ENCODE results near the gene FEM1B.

Gene FEM1B

GRCh38 chr15:68305420-68305871 lies 27.9 kb downstream of the FEM1B start:
- DNase-seq (ENCODE audit: low read depth in 1 of 2, low spot score in 1 of 2): no peak

DNA sequence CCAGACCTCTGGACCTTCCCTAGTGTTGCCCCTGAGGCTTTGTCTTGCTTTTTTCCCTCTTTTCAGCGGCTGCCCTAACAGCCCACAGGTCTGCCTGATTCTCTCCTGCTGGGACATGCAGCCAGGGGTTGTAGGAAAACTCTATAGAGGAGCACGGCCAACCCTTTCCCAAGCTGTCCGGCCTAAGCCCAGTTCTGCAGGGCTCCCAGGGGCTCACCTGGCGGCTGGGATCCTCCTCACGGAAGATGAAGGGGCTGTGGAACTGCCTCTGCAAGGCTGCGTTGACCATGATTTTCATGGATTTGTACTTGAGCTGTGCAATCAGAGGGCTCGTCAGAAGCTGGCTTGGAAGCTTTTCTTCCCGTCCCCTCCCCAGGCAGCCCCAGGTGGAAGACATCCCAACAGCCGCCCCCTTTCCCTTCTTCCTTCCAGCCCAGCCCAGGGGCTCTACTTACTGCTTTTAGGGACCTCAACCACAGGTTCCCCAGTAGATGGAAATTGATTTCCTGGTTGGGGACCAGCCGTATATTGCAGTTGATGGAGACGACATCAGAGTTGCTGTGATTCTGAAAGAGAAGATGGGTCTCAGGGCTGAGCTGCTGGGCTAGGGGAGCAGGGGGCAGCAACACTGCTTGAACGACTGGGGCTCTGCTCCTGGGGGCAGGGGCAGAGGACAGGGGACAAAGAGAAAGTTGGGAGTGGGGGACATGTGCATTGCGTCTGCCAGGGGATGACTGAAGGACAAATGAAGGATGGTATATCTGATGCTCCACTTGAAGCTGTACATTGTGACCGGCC lies 29.8 kb downstream of the FEM1B start:
- no peak for DNase-seq (ENCODE audit: low read depth in 1 of 2, low spot score in 1 of 2)

DNA sequence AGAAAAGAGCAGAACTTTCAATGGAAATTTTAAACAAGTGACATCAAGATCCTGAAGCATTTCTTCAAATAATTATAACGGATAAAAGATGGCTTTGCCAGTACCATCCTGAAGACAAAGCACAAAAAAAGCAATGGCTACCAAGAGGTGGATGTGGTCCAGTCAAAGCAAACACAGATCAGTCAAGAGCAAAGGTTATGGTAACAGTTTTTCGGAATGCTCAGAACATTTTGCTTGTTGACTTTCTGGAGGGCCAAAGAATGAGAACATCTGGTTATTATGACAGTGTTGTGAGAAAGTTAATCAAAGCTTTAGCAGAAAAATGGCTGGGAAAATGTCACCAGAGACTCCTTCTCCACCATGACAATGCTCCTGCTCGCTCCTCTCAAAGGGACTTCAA lies 31.5 kb downstream of the FEM1B start:
- DNase-seq (ENCODE audit: low read depth in 1 of 2, low spot score in 1 of 2): no peak

- no peak for DNase-seq (ENCODE audit: low read depth in 1 of 2, low spot score in 1 of 2)
Observed at GRCh38 chr15:68310178-68310803, 32.7 kb downstream of the FEM1B start.

- no peak for DNase-seq (ENCODE audit: low read depth in 1 of 2, low spot score in 1 of 2)
Observed at GRCh38 chr15:68310804-68311463, 33.4 kb downstream of the FEM1B start.

DNA sequence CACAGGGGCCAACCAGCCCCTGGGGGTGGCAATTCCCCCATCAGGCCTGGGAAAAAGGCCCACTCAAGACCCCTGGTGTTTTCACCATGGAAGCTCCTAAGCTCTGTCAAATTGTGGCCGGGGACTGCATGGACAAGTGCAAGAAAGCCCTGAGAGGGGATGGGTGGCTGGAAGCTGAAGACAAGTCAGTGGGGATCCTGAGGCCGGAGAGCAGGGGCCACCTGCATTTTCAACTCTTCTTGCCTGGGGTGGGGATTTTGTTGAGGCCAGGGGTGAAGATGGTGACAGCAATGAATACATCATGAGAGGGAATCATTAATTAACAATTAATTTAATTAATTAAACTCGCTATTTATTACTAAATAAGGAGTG lies 33.9 kb downstream of the FEM1B start:
- DNase-seq (ENCODE audit: low read depth in 1 of 2, low spot score in 1 of 2): no peak

DNA sequence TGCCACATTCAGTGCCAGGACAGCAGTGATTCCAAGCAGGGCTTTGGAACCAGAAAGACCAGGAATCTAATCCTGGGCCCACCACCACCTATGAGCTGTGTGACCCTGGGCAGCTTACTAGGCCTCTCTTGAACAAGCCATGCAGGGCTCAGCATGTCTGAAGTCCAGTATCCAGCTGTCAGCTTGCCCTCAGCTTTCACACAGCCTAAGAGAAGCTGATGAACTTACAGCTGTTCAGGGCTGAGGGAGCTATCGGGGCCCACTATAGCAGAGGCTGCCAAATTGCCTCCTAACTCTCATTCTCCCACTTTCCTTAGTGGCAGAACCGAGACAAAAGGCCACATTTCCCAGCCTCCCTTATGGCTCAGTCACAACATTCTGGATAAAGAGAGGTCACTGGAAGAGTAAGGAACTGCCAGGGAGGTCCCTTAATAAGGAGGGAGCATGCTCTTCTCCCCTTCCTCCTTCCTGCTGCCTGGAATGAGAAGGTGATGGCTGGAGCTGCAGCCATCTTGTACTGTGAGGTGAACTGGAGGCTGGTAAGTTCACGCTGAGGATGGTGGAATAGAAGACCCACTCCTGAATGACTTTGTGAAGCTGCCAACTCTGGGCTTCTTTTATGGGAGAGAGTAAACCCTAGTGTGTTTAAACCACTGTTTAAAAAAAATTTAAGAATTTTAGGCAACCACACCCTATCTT lies 34.5 kb downstream of the FEM1B start:
- no peak for DNase-seq (ENCODE audit: low read depth in 1 of 2, low spot score in 1 of 2)

- no peak for DNase-seq (ENCODE audit: low read depth in 1 of 2, low spot score in 1 of 2)
Observed at GRCh38 chr15:68312701-68313204, 35.2 kb downstream of the FEM1B start.

- DNase-seq (ENCODE audit: low read depth in 1 of 2, low spot score in 1 of 2): no peak
Observed at GRCh38 chr15:68313501-68314410, 36.2 kb downstream of the FEM1B start.

- no peak for DNase-seq (ENCODE audit: low read depth in 1 of 2, low spot score in 1 of 2)
Observed at GRCh38 chr15:68314563-68314962, 37.0 kb downstream of the FEM1B start.

GRCh38 chr15:68315035-68315434 lies 37.5 kb downstream of the FEM1B start:
- no peak for DNase-seq (ENCODE audit: low read depth in 1 of 2, low spot score in 1 of 2)

DNA sequence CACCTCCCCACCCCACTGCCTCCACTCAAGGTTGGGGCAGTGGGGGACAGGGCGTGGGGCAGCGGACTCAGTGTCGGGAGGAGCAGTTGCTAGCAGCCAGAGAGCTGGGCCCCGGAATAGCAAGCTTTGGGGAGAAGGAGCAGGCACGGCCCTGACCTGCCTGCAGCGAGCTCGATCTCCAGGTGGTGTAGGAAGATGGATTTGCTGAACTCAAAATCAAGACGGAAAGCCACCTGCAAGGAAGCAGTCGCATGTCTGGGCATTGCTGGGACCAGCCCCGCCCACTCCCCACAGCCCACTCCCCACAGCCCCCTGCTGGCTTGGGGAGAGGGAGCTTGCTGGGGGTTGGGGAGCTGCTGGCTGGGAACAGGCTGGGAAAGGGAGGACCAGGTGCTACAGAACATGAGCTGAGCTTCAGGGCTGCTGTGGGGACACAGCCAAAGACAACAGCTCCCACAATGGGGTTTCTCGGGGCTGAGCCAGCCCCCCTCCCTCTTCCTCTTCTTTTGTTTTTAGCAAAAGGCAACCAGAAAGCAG lies 38.0 kb downstream of the FEM1B start:
- DNase-seq (ENCODE audit: low read depth in 1 of 2, low spot score in 1 of 2): no peak

GRCh38 chr15:68316061-68316804 lies 38.7 kb downstream of the FEM1B start:
- no peak for DNase-seq (ENCODE audit: low read depth in 1 of 2, low spot score in 1 of 2)

- DNase-seq (ENCODE audit: low read depth in 1 of 2, low spot score in 1 of 2): no peak
Observed at GRCh38 chr15:68317281-68318007, 39.9 kb downstream of the FEM1B start.

DNA sequence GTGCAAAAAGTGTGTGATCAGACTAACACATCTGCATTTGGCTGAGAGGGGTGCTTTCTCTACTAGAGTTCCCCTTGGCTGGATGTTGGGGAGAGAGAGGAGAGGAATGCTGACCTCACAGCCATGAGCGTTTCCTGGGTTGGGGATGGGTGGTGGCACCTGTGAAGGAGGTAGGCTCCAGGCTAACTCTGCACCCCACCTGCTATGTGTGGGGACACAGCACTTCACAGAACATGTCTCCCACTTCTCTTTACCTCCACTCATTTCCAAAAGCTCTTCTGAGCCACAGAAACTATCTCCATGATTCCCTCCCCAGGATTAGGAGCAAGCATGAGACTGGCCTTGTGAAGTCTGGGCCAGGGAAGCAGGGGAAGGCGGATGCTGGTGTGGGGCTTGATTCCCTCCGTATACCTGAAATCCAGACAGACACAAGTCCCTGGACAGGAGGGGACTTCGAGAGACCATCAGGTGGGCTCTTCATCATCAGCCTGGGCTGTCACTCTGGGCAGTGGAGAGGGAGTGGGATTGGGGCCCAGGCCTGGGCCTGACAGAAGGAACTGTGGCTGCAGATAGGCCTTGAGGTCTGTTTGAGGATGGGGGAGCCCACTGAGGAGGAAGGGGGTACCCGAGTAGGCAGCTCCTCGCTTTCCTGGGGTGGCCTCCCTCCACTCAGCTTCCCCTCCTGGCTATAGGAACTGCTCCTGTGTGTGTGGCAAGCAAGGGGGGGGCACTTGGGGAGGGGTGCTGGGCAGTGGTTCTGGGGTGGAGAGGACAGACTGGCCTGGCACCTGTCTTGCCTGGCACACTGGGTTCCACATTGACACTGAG lies 40.7 kb downstream of the FEM1B start:
- DNase-seq (ENCODE audit: low read depth in 1 of 2, low spot score in 1 of 2): no peak

DNA sequence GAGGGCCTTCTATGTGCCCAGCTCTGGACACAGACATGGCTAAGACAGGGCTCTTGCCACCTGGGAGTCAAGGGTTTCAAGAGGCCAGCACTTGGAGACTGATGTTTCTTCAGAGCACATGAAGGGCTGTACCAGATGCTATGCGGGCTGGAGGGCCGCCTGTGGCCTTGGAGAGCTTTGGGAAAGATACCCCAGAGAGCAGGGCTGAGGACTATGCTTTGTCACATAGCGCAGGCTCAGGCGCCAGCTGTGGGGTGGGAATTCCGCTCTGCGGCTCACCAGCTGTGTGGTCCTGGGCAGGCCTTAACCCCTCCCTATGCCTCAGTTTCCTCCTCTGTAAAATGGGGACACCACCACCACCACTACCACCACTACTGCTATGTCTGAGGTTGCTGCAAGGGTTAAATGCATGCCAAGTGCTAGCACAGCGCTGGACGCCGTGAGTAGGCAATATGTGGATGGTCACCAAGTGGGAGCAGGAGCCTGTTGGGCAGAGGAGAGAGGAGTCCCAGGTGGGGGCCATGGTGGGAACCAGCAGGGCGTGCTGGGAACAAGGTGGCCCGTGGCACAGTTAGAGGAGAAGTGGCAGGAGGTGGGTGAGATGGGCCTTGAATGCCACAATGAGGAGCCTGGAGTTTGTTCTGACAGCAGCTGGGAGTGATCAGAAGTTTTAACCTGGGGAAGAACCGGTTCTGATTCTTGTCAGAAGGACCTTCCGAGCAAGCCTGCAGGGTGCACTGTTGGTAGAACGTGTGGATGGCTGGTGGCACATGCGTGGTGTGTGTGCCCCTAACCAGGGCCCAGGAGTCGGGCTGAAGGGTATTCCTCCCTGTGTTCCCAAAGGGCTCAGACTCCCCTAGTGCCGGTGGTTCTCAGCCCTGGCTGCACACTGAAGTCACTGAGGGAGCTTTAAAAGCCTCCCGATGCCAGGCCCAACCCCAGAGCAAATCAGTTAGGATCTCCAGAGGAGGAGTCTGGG lies 41.7 kb downstream of the FEM1B start:
- DNase-seq (ENCODE audit: low read depth in 1 of 2, low spot score in 1 of 2): no peak

DNA sequence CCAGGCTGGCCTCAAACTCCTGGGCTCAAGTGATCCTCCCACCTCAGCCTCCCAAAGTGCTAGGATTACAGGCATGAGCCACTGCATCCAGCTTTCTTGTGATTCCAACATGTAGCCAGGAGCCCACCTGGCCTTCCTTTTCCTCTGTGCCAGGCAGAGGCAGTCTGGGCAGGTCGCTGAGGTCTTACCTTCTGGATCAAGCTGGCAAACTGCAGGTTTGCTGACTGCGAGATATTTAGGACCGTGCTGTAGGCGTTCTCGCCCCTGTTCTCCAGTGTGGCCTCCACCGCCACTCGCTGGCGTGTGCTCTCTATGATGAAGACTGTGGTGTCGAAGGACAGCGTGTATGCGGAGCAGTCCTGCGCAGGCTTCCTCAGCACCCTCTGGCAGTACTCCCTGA lies 42.5 kb downstream of the FEM1B start:
- DNase-seq (ENCODE audit: low read depth in 1 of 2, low spot score in 1 of 2): no peak

All from activated CD4-positive, alpha-beta T cell treated with anti-CD3 and anti-CD28 coated beads, Interleukin-2, amount 50 U/mL, for 24 hours (primary cell).